Stimulated activated effector memory CD8-positive, alpha-beta T cell treated with anti-CD3 and anti-CD28 coated beads, Interleukin-12 subunit alpha, Interleukin-12 subunit beta, amount 100 ng/mL, for 72 hours (primary cell): ENCODE results near the gene FGFR4.

Experiments
- ATAC-seq: fragments of 150-1000 bp; cut with Tn5 transposase; 2 replicates; pipeline ENCODE4 v1.10.0; 2021
- DNase-seq, 2 donors: peaks; one replicate each; pipeline ENCODE4 v3.0.0; 2021 to 2022; ENCODE audit warnings: low spot score in 2 of 2
- H3K27ac Mint-ChIP-seq: one replicate; pipeline ENCODE4 v1.8.0; 2022; ENCODE audit warnings: mild to moderate bottlenecking, mixed read lengths
- H3K36me3 Mint-ChIP-seq: one replicate; pipeline ENCODE4 v1.8.0; 2022; ENCODE audit warnings: mild to moderate bottlenecking, mixed read lengths
- H3K4me1 Mint-ChIP-seq: one replicate; pipeline ENCODE4 v1.8.0; 2022; ENCODE audit warnings: mixed read lengths
- H3K4me3 Mint-ChIP-seq: one replicate; pipeline ENCODE4 v1.8.0; 2022; ENCODE audit warnings: mild to moderate bottlenecking, mixed read lengths
- H3K9me3 Mint-ChIP-seq: one replicate; pipeline ENCODE4 v1.8.0; 2022; ENCODE audit warnings: mixed read lengths

The FGFR4 gene

DNA sequence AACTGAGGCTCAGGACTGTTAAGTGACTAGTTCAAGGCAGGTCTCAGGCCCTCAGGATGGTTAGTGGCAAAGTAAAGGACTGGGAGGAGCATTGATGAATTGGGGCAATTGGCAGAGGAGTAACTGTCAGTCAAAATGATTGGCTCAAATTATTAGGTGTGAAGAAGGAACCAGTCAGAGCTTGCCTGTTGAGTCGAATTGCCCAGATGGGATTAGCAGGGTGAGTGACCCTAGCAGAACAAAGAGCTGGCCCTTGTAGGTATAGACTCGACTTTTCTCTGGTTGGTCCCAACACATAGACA lies 44.3 kb downstream of the FGFR4 start:
- peaks cover 38% of the 10 kb centered on the region for H3K4me1 Mint-ChIP-seq
- H3K27ac Mint-ChIP-seq: peak overlapping the region; percentile 80
- peaks cover 19% of the 10 kb centered on the region for H3K36me3 Mint-ChIP-seq
- H3K4me3 Mint-ChIP-seq: peak overlapping the region; percentile 51
- no peaks in the 10 kb centered on the region for H3K9me3 Mint-ChIP-seq
- no peak for DNase-seq
- no peak for ATAC-seq

DNA sequence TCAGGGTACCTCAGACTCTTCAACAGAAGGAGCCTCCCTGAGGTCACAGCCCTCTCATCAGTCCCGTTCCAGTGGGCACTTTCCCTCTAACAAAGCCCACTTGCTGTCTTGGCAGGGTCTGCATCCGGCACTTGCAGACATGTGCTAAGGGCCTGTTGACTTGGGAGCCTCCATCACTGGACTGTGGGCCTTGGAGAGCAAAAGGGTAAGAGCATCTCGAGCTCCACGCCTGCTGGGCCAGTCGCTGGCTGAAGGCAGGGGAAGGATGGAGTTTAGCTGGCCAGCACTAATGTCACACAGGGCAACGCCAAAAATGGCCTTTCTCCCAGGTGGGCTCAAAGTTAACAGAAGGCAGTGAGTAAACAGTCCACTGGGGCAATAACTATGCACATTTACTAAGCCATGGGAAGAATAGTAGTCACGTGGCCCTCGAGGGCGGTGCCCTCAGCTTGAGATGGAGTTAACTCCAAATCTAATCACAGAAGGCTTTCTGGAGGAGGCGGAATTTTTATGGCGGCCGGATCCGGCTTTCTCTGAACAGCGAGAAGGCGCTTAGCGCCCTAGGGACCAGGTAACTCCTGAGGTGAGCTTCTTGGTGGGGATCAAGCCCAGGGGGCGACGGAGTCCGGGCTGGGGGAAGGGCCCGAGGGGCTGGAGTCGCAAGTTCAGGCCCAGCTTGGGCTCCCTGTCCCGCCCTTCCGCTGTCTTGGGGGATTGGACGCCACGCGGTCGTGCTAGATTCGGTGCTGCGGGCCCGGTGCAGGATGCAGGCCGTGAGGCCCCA lies 44.8 kb downstream of the FGFR4 start:
- DNase-seq (no peak), ATAC-seq (no peak)
- peaks cover 39% of the 10 kb centered on the region for H3K4me1 Mint-ChIP-seq
- H3K4me3 Mint-ChIP-seq: peak overlapping the region; percentile 51
- H3K27ac Mint-ChIP-seq: peak overlapping the region; percentile 80
- H3K9me3 Mint-ChIP-seq: no peaks in the 10 kb centered on the region
- H3K36me3 Mint-ChIP-seq: peaks cover 24% of the 10 kb centered on the region

DNA sequence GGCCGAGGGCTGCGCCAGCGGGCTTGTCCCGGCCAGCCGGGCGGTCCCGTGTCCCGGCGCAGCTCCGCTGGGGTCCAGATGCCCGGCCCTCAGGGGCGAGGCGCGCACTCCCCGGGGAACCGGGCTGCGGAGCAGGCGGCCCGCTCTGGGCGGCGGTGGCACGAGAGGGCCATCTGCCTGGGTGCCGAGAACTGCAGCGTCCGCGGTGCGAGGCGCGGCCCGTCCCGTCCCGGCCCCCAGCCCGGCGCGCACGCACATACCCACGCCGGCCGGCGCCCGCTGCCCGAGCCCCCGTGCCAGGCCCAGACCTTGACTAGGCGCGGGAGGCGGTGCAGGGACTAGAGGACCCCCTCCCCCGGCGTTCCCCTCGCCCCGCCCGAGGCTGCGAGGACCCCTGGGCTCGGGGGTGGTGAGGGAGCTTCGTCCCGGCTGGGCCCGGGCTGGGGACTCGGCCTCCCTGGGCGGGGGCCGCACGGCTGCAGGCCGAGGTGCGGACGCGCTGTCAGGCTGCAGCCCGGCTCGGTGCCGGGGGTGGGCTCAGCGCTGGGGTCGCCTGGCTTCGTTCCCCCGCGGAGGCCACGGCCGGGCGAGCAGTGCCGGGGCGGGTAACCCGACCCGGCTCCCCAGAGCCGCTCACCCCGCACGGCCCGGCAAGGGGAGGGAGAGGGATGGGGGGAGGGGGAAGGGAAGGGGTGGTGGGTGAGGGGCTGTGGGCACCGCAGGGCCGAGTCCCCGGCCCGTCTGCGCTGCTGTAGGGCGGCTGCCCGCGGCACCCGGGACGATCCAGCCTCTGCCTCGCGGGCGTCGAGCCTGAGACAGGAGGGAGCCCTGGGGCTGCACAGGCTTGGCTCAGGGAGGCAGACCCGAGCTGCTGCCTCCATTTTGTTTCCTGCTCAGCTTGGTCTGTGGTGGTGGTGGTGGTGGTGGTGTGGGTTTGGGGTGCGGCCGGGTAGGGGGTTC lies 45.7 kb downstream of the FGFR4 start:
- Mint-ChIP-seq H3K4me1 (peaks cover 44% of the 10 kb centered on the region), H3K4me3 (peak overlapping the region; percentile 84), H3K9me3 (no peaks in the 10 kb centered on the region), H3K36me3 (peaks cover 33% of the 10 kb centered on the region), H3K27ac (peak overlapping the region; percentile 90)
- no peak for DNase-seq
- peak; percentile 27 for ATAC-seq

DNA sequence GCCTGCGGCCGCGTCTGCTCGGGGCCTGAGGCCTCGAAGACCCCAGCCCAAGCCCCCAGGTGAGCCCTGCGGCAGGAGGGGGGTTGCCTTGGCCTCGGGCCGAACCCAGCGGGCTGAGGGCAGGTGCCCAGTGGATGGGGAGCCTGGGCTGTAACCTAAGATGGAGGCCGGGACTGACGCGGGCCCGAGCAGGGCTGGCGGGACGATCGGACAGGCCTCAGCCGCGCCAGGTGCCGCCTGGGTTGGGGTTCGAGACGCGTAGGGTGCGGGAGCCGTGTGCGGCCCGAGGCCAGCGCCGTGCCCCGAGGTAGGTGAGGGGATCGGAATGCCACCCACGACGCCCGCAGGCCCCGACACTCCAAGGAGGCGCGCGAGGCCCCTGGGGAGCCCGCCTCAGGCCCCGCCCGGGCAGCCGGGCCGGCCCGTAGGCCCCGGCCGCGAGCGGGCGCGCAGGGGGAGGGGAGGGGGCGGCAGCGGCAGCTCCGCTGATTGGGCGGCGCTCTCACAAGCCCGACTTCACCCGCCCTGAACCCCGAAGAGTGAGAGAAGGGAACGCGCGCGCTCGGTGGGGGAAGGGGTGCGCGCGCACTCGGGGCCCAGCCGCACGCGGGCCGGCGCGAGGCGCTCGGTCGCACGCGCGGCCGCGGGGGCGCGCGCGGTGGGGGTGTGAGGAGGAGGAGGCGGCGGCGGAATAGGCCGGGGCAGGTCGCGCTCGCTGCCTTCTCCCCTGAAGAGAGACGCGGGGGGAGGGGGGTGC lies 46.6 kb downstream of the FGFR4 start, which contains the start of gene NSD1:
Gene NSD1, plus strand, starts transcription at position 678 of the 757 bp plus-strand sequence. CDS start 1,331 bp downstream, outside the sequence.
- DNase-seq (peak; percentile 86 to 95), ATAC-seq (peak; percentile 86)
- peak within 1 kb of the TSS; percentile 90 for H3K27ac Mint-ChIP-seq
- H3K36me3 Mint-ChIP-seq: peaks cover 42% of the 10 kb centered on the region
- H3K9me3 Mint-ChIP-seq: no peaks in the 10 kb centered on the region
- H3K4me3 Mint-ChIP-seq: peak within 1 kb of the TSS; percentile 84
- peaks cover 42% of the 10 kb centered on the region for H3K4me1 Mint-ChIP-seq

DNA sequence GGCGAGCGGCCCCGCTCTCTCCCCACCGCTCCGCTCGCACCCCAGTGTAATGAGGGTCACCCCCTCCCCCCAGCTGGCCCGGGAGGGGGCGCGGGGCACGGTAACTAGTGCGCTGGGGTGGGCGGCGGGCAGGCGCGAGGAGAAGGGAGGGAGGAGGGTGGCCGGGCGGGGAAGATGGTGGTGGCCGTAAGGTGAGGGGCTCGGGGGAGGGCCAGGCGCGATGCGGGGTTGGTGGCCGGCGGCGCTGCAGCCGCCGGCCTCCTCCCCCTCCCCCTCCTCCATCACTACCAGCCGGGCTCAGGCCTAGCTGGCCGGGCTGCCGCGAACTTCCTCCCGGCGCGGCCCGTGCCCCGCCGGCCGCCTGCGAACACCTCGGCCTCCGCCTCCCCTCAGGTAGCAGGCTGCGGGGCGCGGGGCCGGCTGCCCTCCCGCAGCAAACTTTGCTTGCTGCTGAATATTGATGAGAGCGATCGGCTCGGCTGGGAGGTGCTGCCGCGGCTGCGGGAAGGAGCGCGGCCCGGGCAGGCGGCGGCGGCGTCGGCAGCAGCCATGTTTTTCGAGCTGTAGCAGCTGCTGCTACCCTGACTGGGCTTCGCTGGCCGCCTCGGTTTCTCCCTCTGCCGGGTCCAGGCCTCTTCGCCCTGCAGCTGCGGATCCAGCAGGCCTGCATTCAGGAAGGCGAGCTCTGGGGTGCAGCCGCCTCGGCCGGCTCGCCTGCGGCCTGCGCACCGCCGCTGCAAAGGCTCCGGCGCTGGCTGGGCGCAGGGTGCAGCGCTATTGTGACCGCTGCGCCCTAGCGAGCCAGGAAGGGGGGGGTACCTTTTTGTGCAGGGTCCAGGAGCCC lies 47.4 kb downstream of the FGFR4 start:
- peak; percentile 41 for ATAC-seq
- Mint-ChIP-seq H3K27ac (peak overlapping the region; percentile 90), H3K9me3 (no peaks in the 10 kb centered on the region), H3K36me3 (peaks cover 50% of the 10 kb centered on the region), H3K4me1 (peaks cover 34% of the 10 kb centered on the region), H3K4me3 (peak overlapping the region; percentile 84)
- peak; percentile 40 to 82 for DNase-seq

DNA sequence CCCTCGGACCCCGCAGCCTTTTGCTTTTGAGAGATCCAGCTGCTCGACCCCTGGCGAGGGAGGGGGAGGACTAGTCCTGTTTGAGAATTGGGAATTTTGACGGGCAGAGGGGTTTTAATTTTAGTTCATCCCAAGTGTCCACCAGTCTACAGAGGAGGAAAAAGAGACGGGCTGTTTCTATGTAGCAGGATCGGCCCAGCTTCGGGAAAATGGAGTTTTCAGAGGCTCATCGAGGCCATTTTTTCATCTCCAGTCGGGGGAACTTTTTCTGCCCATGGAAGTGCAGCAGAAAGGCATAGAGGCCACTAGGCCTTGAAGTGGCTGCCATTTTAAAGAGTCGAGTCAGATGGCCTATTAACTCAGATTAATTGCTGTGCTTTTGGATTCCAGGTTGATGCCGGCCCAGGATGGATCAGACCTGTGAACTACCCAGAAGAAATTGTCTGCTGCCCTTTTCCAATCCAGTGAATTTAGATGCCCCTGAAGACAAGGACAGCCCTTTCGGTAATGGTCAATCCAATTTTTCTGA lies 48.0 kb downstream of the FGFR4 start:
- Mint-ChIP-seq H3K4me1 (peaks cover 31% of the 10 kb centered on the region), H3K9me3 (no peaks in the 10 kb centered on the region), H3K4me3 (peak overlapping the region; percentile 84), H3K36me3 (peaks cover 57% of the 10 kb centered on the region), H3K27ac (peak overlapping the region; percentile 90)
- no peak for ATAC-seq
- DNase-seq: no peak

DNA sequence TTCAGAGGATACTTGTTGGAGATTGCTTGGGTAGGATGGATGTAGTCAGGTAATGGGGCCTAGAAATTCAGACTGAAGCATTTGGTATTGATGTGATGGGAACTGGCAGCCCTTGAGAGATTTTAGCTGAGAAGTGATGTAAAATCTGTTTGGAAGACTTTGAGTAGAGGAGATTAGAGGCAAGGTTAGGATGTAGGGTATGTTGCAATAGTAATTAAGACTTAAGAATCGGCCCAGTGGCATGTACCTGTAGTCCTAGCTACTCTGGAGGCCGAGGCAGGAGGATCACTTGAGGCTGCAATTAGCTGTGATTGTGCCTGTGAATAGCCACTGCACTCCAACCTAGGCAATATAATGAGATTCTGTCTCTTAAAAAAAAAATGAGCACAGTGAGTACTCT lies 53.6 kb downstream of the FGFR4 start:
- H3K4me1 Mint-ChIP-seq: peaks cover 46% of the 10 kb centered on the region
- no peak overlapping the region for H3K4me3 Mint-ChIP-seq
- no peak for DNase-seq
- H3K27ac Mint-ChIP-seq: peak overlapping the region; percentile 8
- peaks cover 98% of the 10 kb centered on the region for H3K36me3 Mint-ChIP-seq
- H3K9me3 Mint-ChIP-seq: no peaks in the 10 kb centered on the region
- ATAC-seq: no peak

DNA sequence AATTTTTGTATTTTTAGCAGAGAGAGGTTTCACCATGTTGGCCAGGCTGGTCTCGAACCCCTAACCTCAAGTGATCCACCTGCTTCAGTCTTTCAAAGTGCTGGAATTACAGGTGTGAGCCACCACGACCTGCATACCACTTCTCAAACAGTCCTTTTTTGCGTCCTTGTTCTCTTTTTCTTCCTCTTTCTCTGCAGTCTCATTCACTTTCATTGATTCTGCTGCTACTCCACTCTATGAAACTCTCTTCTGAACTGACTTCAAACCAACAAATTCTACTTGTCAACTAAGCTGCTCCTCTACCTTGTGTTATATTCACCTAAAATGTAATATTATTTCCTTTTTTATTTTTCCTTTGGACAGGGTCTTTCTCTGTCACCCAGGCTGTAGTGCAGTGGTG lies 54.8 kb downstream of the FGFR4 start:
- Mint-ChIP-seq H3K36me3 (peaks cover 98% of the 10 kb centered on the region), H3K4me3 (no peak overlapping the region), H3K27ac (peak overlapping the region; percentile 8), H3K9me3 (no peaks in the 10 kb centered on the region), H3K4me1 (peaks cover 40% of the 10 kb centered on the region)
- DNase-seq (no peak), ATAC-seq (no peak)

DNA sequence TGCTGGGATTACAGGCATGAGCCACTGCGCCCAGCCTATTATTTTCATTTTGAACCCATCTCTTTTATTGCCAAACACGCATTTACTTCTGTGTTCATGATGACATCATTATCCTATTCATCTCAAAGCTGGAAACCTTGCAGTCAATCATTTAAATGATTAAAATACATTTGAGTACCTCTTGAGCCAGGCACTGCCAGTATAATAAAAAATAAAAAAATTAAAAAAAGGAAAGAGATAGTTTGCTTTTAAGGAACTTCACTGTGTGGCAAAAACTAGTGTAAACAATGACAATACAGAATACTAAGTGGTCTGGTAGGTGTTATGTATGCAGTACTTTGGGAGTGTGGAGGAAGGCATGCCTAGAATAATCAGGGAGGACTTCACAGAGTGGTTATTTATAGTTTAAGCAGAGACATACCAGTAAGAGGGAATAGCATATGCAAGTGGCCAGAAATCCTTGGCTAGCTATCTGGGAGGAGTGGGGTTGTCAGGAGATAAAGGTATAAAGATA lies 55.4 kb downstream of the FGFR4 start:
- Mint-ChIP-seq H3K4me1 (peaks cover 34% of the 10 kb centered on the region), H3K36me3 (peaks cover 98% of the 10 kb centered on the region), H3K27ac (peak overlapping the region; percentile 8), H3K4me3 (no peak overlapping the region), H3K9me3 (no peaks in the 10 kb centered on the region)
- ATAC-seq (no peak), DNase-seq (no peak)

DNA sequence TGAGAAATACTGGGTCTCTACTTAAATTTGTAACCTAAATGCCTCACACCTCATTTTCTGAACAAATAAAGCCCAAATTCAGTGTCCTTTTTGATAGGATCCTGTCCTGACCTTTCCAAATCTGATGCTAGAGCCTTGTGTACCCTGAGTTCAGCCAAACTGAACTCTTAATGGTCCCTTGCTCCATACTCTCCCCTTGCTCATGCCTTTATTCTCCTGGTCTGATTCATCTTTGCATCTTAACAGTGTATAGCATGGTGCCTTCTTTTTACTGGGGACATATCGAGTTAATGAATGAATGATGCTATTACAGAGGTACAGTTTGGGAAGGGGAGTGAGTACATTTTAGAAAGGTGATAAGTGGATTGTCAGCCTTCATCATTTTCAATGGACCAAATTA lies 56.1 kb downstream of the FGFR4 start:
- H3K36me3 Mint-ChIP-seq: peaks cover 98% of the 10 kb centered on the region
- DNase-seq: no peak
- H3K4me3 Mint-ChIP-seq: no peak overlapping the region
- peaks cover 34% of the 10 kb centered on the region for H3K4me1 Mint-ChIP-seq
- no peaks in the 10 kb centered on the region for H3K9me3 Mint-ChIP-seq
- peak overlapping the region; percentile 8 for H3K27ac Mint-ChIP-seq
- no peak for ATAC-seq

DNA sequence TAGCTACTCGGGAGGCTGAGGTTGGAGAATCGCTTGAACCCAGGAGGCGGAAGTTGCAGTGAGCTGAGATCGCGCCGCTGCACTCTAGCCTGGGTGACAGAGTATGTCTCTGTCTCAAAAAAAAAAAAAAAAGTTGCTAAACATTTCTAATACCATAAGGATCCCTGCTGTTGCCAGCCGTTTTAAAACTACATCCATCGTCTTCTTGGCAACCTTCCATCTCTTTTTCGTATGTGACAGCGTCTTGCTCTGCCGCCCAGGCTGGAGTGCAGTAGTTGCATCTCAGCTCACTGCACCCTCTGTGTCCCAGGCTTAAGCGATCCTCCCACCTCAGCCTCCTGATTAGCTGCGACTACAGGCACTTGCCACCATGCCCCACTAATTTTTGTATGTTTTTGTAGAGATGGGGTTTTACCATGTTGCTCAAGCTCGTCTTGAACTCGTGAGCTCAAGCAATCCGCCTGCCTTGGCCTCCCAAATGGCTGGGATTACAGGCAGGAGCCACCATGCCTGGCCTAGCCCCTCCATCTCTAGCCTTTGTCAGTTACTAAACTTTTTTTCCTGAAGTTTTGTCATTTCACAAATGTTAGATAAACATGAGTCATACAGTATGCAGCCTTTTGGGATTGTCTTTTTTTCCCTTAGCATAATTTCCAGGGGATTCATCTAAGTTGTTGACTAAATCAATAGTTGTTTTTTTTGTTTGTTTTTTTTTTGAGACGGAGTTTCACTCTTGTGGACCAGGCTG lies 60.4 kb downstream of the FGFR4 start:
- ATAC-seq (no peak), DNase-seq (no peak)
- Mint-ChIP-seq H3K27ac (no peak overlapping the region), H3K36me3 (peaks cover 99% of the 10 kb centered on the region), H3K9me3 (no peaks in the 10 kb centered on the region), H3K4me3 (no peak overlapping the region), H3K4me1 (peaks cover 8% of the 10 kb centered on the region)
